Measurements from ENCODE around the gene VPS51. TPM values are rescaled to one million over a fixed set of nuclear protein-coding genes. Genes with fewer than 3 reads are reported as not detected.

Gene VPS51
- polyA plus RNA-seq, 2 donors: 62.3 to 70.4 TPM

- peaks cover 0 to 10% of the 10 kb centered on the region in 2 donors for H3K36me3 ChIP-seq (ENCODE audit: control insufficient read depth in 2 of 2, insufficient read depth in 2 of 2, low read length in 1 of 2)
- no peaks in the 10 kb centered on the region for H3K4me1 ChIP-seq (ENCODE audit: control insufficient read depth in 2 of 2, insufficient read depth in 2 of 2, low read length in 1 of 2)
- H3K27me3 ChIP-seq (ENCODE audit: control insufficient read depth in 1 of 2, insufficient read depth in 2 of 2, low read length in 2 of 2): no peaks in the 10 kb centered on the region
- WGBS, 2 donors: 77 to 82% methylated on average over 8 of the region's 8 CpGs
- H3K9me3 ChIP-seq (ENCODE audit: control insufficient read depth in 2 of 2, insufficient read depth in 1 of 2, low read depth in 1 of 2, low read length in 1 of 2): no peaks in the 10 kb centered on the region
- H3K27ac ChIP-seq (ENCODE audit: low read depth in 2 of 2, low read length in 1 of 2): peak overlapping the region; percentile 1 to 81
- H3K4me3 ChIP-seq (ENCODE audit: low read depth in 1 of 2, low read length in 2 of 2): no peak overlapping the region
Observed at GRCh38 chr11:65102142-65103095, 6.4 kb downstream of the VPS51 start.

GRCh38 chr11:65103476-65103875 lies 7.5 kb downstream of the VPS51 start:
- no peak overlapping the region for H3K4me3 ChIP-seq (ENCODE audit: low read depth in 1 of 2, low read length in 2 of 2)
- no peaks in the 10 kb centered on the region for H3K9me3 ChIP-seq (ENCODE audit: control insufficient read depth in 2 of 2, insufficient read depth in 1 of 2, low read depth in 1 of 2, low read length in 1 of 2)
- H3K27me3 ChIP-seq (ENCODE audit: control insufficient read depth in 1 of 2, insufficient read depth in 2 of 2, low read length in 2 of 2): no peaks in the 10 kb centered on the region
- no peak overlapping the region for H3K27ac ChIP-seq (ENCODE audit: low read depth in 2 of 2, low read length in 1 of 2)
- no peaks in the 10 kb centered on the region for H3K4me1 ChIP-seq (ENCODE audit: control insufficient read depth in 2 of 2, insufficient read depth in 2 of 2, low read length in 1 of 2)
- peaks cover 0 to 16% of the 10 kb centered on the region in 2 donors for H3K36me3 ChIP-seq (ENCODE audit: control insufficient read depth in 2 of 2, insufficient read depth in 2 of 2, low read length in 1 of 2)

GRCh38 chr11:65104628-65105027 lies 8.6 kb downstream of the VPS51 start:
- H3K27ac ChIP-seq (ENCODE audit: low read depth in 2 of 2, low read length in 1 of 2): no peak overlapping the region
- 72 to 76% methylated on average over 4 of the region's 4 CpGs for WGBS, 2 donors
- peaks cover 0 to 26% of the 10 kb centered on the region in 2 donors for H3K36me3 ChIP-seq (ENCODE audit: control insufficient read depth in 2 of 2, insufficient read depth in 2 of 2, low read length in 1 of 2)
- H3K27me3 ChIP-seq (ENCODE audit: control insufficient read depth in 1 of 2, insufficient read depth in 2 of 2, low read length in 2 of 2): no peaks in the 10 kb centered on the region
- H3K4me1 ChIP-seq (ENCODE audit: control insufficient read depth in 2 of 2, insufficient read depth in 2 of 2, low read length in 1 of 2): peaks cover 2 to 9% of the 10 kb centered on the region in 2 donors
- H3K9me3 ChIP-seq (ENCODE audit: control insufficient read depth in 2 of 2, insufficient read depth in 1 of 2, low read depth in 1 of 2, low read length in 1 of 2): no peaks in the 10 kb centered on the region
- H3K4me3 ChIP-seq (ENCODE audit: low read depth in 1 of 2, low read length in 2 of 2): no peak overlapping the region

DNA sequence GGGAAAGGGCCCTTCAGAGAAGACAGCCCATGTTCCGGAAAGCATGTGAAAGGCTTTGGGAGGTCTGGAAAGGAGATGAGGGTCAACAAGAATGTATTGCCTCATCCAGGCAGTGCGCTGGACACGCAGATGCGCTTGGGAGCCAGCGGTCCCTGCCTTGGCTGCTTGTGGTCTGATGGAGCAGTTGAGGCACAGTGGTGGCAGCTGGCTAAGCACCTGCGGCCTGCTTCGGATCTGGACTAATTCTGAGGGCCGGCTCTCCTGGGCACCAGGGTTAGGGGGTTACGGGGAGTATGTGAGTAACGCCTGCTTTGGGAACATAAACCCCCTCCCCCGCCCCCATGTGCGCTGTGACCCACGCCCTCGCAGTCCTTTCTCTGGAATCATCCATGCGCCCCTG lies 11.1 kb downstream of the VPS51 start:
- WGBS, 2 donors: 95 to 96% methylated on average over 15 of the region's 15 CpGs
- Histone ChIP-seq H3K4me1 (ENCODE audit: control insufficient read depth in 2 of 2, insufficient read depth in 2 of 2, low read length in 1 of 2) (peaks cover 2 to 22% of the 10 kb centered on the region in 2 donors), H3K27ac (ENCODE audit: low read depth in 2 of 2, low read length in 1 of 2) (no peak overlapping the region), H3K27me3 (ENCODE audit: control insufficient read depth in 1 of 2, insufficient read depth in 2 of 2, low read length in 2 of 2) (no peaks in the 10 kb centered on the region), H3K36me3 (ENCODE audit: control insufficient read depth in 2 of 2, insufficient read depth in 2 of 2, low read length in 1 of 2) (peaks cover 0 to 31% of the 10 kb centered on the region in 2 donors), H3K4me3 (ENCODE audit: low read depth in 1 of 2, low read length in 2 of 2) (no peak overlapping the region), H3K9me3 (ENCODE audit: control insufficient read depth in 2 of 2, insufficient read depth in 1 of 2, low read depth in 1 of 2, low read length in 1 of 2) (no peaks in the 10 kb centered on the region)

DNA sequence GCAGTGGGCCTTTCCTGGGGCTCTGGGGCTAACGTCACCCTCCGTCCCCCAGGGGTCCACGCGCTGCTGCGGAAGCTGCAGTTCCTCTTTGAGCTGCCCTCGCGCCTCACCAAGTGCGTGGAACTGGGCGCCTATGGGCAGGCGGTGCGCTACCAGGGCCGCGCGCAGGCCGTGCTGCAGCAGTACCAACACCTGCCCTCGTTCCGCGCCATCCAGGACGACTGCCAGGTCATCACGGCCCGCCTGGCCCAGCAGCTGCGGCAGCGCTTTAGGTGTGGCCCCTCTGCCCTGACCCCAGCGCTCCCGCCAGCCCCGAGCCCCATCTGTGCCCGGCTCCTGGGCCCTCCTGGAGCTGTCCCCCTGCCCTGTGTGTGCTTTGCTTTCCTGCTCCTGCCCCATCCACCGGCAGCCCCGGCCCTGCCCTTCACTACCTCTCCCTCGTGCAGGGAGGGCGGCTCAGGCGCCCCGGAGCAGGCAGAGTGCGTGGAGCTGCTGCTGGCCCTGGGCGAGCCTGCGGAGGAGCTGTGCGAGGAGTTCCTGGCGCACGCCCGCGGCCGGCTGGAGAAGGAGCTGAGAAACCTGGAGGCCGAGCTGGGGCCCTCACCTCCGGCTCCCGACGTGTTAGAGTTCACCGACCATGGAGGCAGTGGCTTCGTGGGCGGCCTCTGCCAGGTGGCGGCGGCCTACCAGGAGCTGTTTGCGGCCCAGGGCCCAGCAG lies 11.9 kb downstream of the VPS51 start:
- Histone ChIP-seq H3K9me3 (ENCODE audit: control insufficient read depth in 2 of 2, insufficient read depth in 1 of 2, low read depth in 1 of 2, low read length in 1 of 2) (no peaks in the 10 kb centered on the region), H3K36me3 (ENCODE audit: control insufficient read depth in 2 of 2, insufficient read depth in 2 of 2, low read length in 1 of 2) (peaks cover 0 to 31% of the 10 kb centered on the region in 2 donors), H3K27me3 (ENCODE audit: control insufficient read depth in 1 of 2, insufficient read depth in 2 of 2, low read length in 2 of 2) (no peaks in the 10 kb centered on the region), H3K4me3 (ENCODE audit: low read depth in 1 of 2, low read length in 2 of 2) (no peak overlapping the region), H3K4me1 (ENCODE audit: control insufficient read depth in 2 of 2, insufficient read depth in 2 of 2, low read length in 1 of 2) (peaks cover 4 to 27% of the 10 kb centered on the region in 2 donors), H3K27ac (ENCODE audit: low read depth in 2 of 2, low read length in 1 of 2) (peak overlapping the region in 1 of 2 donors; percentile 63)
- WGBS, 2 donors: 93 to 94% methylated on average over 47 to 52 of the region's 52 CpGs

DNA sequence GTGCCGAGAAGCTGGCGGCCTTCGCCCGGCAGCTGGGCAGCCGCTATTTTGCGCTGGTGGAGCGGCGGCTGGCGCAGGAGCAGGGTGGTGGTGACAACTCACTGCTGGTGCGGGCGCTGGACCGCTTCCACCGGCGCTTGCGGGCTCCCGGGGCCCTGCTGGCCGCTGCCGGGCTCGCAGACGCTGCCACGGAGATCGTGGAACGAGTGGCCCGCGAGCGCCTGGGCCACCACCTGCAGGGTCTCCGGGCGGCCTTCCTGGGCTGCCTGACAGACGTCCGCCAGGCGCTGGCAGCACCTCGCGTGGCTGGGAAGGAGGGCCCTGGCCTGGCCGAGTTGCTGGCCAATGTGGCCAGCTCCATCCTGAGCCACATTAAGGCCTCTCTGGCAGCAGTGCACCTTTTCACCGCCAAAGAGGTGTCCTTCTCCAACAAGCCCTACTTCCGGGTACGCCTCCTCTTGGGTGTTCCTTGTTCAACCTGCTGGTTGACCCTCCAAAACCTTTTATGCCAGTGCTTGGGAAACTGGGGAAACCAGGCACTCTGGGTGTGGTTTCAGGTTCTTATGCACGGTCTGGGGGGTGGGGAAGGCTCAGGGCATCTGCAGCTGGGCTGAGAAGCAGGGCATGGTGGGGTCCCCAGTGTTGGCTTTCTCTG lies 12.6 kb downstream of the VPS51 start:
- Histone ChIP-seq H3K27me3 (ENCODE audit: control insufficient read depth in 1 of 2, insufficient read depth in 2 of 2, low read length in 2 of 2) (no peaks in the 10 kb centered on the region), H3K4me3 (ENCODE audit: low read depth in 1 of 2, low read length in 2 of 2) (no peak overlapping the region), H3K4me1 (ENCODE audit: control insufficient read depth in 2 of 2, insufficient read depth in 2 of 2, low read length in 1 of 2) (peaks cover 7 to 33% of the 10 kb centered on the region in 2 donors), H3K36me3 (ENCODE audit: control insufficient read depth in 2 of 2, insufficient read depth in 2 of 2, low read length in 1 of 2) (peaks cover 0 to 31% of the 10 kb centered on the region in 2 donors), H3K27ac (ENCODE audit: low read depth in 2 of 2, low read length in 1 of 2) (peak overlapping the region; percentile 38 to 63), H3K9me3 (ENCODE audit: control insufficient read depth in 2 of 2, insufficient read depth in 1 of 2, low read depth in 1 of 2, low read length in 1 of 2) (no peaks in the 10 kb centered on the region)
- WGBS, 2 donors: 89 to 91% methylated on average over 34 to 38 of the region's 38 CpGs

DNA sequence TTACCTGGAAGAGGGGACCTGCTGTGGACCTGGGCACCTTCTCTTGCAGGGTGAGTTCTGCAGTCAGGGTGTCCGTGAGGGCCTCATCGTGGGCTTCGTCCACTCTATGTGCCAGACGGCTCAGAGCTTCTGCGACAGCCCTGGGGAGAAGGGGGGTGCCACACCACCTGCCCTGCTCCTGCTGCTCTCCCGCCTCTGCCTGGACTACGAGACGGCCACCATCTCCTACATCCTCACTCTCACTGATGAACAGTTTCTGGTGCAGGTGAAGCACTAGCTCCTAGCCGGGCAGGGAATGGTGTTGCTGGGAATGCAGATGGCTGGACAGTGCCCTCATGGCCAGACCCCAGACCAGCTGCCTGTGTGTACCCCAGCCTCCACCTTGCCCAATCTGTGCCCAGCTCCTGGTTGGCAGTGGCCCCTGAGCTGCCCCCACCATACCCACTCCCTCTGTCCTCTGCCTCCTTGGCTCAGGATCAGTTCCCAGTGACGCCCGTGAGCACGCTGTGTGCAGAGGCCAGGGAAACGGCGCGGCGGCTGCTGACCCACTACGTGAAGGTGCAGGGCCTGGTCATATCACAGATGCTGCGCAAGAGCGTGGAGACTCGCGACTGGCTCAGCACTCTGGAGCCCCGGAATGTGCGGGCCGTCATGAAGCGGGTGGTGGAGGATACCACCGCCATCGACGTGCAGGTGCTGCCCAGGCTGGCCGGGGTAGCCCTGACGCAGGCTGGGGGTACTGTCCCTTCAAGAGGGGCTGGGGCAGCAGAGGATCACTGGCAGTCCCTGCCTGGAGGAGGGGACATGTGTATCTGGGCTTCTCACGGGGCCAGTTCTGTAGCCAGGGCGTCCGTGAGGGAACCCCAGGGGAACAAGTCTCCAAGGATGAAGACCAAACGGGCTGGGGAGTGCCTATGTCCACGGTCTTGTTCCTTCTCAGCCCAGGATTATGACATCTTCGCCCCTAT lies 13.5 kb downstream of the VPS51 start:
- 88% methylated on average over 36 of the region's 36 CpGs for WGBS, 2 donors
- Histone ChIP-seq H3K36me3 (ENCODE audit: control insufficient read depth in 2 of 2, insufficient read depth in 2 of 2, low read length in 1 of 2) (peaks cover 0 to 33% of the 10 kb centered on the region in 2 donors), H3K4me1 (ENCODE audit: control insufficient read depth in 2 of 2, insufficient read depth in 2 of 2, low read length in 1 of 2) (peaks cover 7 to 33% of the 10 kb centered on the region in 2 donors), H3K27me3 (ENCODE audit: control insufficient read depth in 1 of 2, insufficient read depth in 2 of 2, low read length in 2 of 2) (no peaks in the 10 kb centered on the region), H3K9me3 (ENCODE audit: control insufficient read depth in 2 of 2, insufficient read depth in 1 of 2, low read depth in 1 of 2, low read length in 1 of 2) (no peaks in the 10 kb centered on the region), H3K4me3 (ENCODE audit: low read depth in 1 of 2, low read length in 2 of 2) (no peak overlapping the region), H3K27ac (ENCODE audit: low read depth in 2 of 2, low read length in 1 of 2) (peak overlapping the region; percentile 19 to 34)

GRCh38 chr11:65110354-65110861 lies 14.4 kb downstream of the VPS51 start:
- peak overlapping the region; percentile 56 to 83 for H3K27ac ChIP-seq (ENCODE audit: low read depth in 2 of 2, low read length in 1 of 2)
- H3K36me3 ChIP-seq (ENCODE audit: control insufficient read depth in 2 of 2, insufficient read depth in 2 of 2, low read length in 1 of 2): peaks cover 0 to 38% of the 10 kb centered on the region in 2 donors
- H3K9me3 ChIP-seq (ENCODE audit: control insufficient read depth in 2 of 2, insufficient read depth in 1 of 2, low read depth in 1 of 2, low read length in 1 of 2): no peaks in the 10 kb centered on the region
- peaks cover 7 to 35% of the 10 kb centered on the region in 2 donors for H3K4me1 ChIP-seq (ENCODE audit: control insufficient read depth in 2 of 2, insufficient read depth in 2 of 2, low read length in 1 of 2)
- no peaks in the 10 kb centered on the region for H3K27me3 ChIP-seq (ENCODE audit: control insufficient read depth in 1 of 2, insufficient read depth in 2 of 2, low read length in 2 of 2)
- H3K4me3 ChIP-seq (ENCODE audit: low read depth in 1 of 2, low read length in 2 of 2): no peak overlapping the region
- 8 to 11% methylated on average over 18 of the region's 18 CpGs for WGBS, 2 donors

All from esophagus (tissue), 2 donors.